Astrocyte (in vitro differentiated cells and primary cell): Measurements from ENCODE around the gene GEMIN2. TPM values are rescaled to one million over a fixed set of nuclear protein-coding genes. Genes with fewer than 3 reads are reported as not detected.
A peak's percentile ranks its signal among the peaks of the same experiment; 100 is the strongest.
"Not testable (repeated sequence)": the region's sequence is repeated elsewhere in the genome, so short reads cannot be mapped to it uniquely, and the experiment has no call there.

Experiments used
- DNase-seq: peaks from one replicate; pipeline ENCODE4 v3.0.0-alpha.2; 2010; ENCODE audit warnings: low read depth
- FAIRE-seq: peaks from 2 replicates; lab custom pipeline; 2011; peaks lifted over from hg19 to GRCh38; lab: Jason Lieb, UNC
- H2AFZ ChIP-seq: 2 replicates; pipeline ENCODE4 v1.6.0; 2012; ENCODE audit warnings: low read depth, low read length, inconsistent platforms
- H3K27ac ChIP-seq: 2 replicates; pipeline ENCODE4 v1.5.1; 2011; ENCODE audit warnings: low read depth, low read length, inconsistent platforms
- H3K27me3 ChIP-seq: 2 replicates; pipeline ENCODE4 v1.6.0; 2011; ENCODE audit warnings: low read length, inconsistent platforms; ENCODE audit not compliant: insufficient read depth
- H3K36me3 ChIP-seq: 2 replicates; pipeline ENCODE4 v1.5.1; 2011; ENCODE audit warnings: low read length, inconsistent platforms; ENCODE audit not compliant: insufficient read depth
- H3K4me1 ChIP-seq: 2 replicates; pipeline ENCODE4 v1.5.1; 2011; ENCODE audit warnings: low read length, inconsistent platforms; ENCODE audit not compliant: insufficient read depth
- H3K4me2 ChIP-seq: 2 replicates; pipeline ENCODE4 v1.6.0; 2012; ENCODE audit warnings: low read length, inconsistent platforms
- H3K4me3 ChIP-seq: 2 replicates; pipeline ENCODE4 v1.5.1; 2011; ENCODE audit warnings: low read depth, mild to moderate bottlenecking, low read length, inconsistent platforms; ENCODE audit not compliant: insufficient read depth
- H3K79me2 ChIP-seq: 2 replicates; pipeline ENCODE4 v1.6.0; 2012; ENCODE audit warnings: mild to moderate bottlenecking, low read length, inconsistent platforms; ENCODE audit not compliant: insufficient read depth
- H3K9ac ChIP-seq: 2 replicates; pipeline ENCODE4 v1.6.0; 2012; ENCODE audit warnings: mild to moderate bottlenecking, low read length, inconsistent platforms
- H3K9me3 ChIP-seq: 2 replicates; pipeline ENCODE4 v1.5.1; 2012; ENCODE audit warnings: low read depth, mild to moderate bottlenecking, low read length, inconsistent platforms; ENCODE audit not compliant: insufficient read depth
- H4K20me1 ChIP-seq: 2 replicates; pipeline ENCODE4 v1.6.0; 2012; ENCODE audit warnings: low read length, inconsistent platforms; ENCODE audit not compliant: insufficient read depth
- H3K27ac Mint-ChIP-seq: one replicate; pipeline ENCODE4 v1.8.0; 2021; ENCODE audit warnings: mild to moderate bottlenecking, mixed read lengths; ENCODE audit not compliant: unreplicated experiment
- H3K27me3 Mint-ChIP-seq: one replicate; pipeline ENCODE4 v1.8.0; 2021; ENCODE audit warnings: low read depth, mixed read lengths; ENCODE audit not compliant: unreplicated experiment
- H3K36me3 Mint-ChIP-seq: one replicate; pipeline ENCODE4 v1.8.0; 2021; ENCODE audit warnings: low read depth, mixed read lengths; ENCODE audit not compliant: unreplicated experiment
- H3K4me1 Mint-ChIP-seq: one replicate; pipeline ENCODE4 v1.8.0; 2021; ENCODE audit warnings: low read depth, mixed read lengths; ENCODE audit not compliant: unreplicated experiment
- H3K4me3 Mint-ChIP-seq: one replicate; pipeline ENCODE4 v1.8.0; 2021; ENCODE audit warnings: mild to moderate bottlenecking, moderate library complexity, mixed read lengths; ENCODE audit not compliant: unreplicated experiment
- H3K9me3 Mint-ChIP-seq: one replicate; pipeline ENCODE4 v1.8.0; 2021; ENCODE audit warnings: mild to moderate bottlenecking, mixed read lengths; ENCODE audit not compliant: unreplicated experiment
- EZH2 ChIP-seq: IDR thresholded peaks from 2 replicates; pipeline ENCODE4 v1.6.1; 2012; ENCODE audit warnings: mild to moderate bottlenecking, low read length, inconsistent platforms; ENCODE audit not compliant: insufficient read depth
- total RNA-seq: library from RNA; stranded (reverse); gene quantifications from 2 replicates; pipeline ENCODE4 v1.2.1, GENCODE V29; 2021
- TF ChIP-seq, protein P1 (sequence below): IDR thresholded peaks from 2 replicates; pipeline ENCODE4 v1.5.1; 2011; ENCODE audit warnings: low read depth, mild to moderate bottlenecking, inconsistent platforms, low read length, moderate library complexity; ENCODE audit not compliant: insufficient read depth

The GEMIN2 gene
- total RNA-seq, 1 donor from 2014 or later, result 12.4 TPM

DNA sequence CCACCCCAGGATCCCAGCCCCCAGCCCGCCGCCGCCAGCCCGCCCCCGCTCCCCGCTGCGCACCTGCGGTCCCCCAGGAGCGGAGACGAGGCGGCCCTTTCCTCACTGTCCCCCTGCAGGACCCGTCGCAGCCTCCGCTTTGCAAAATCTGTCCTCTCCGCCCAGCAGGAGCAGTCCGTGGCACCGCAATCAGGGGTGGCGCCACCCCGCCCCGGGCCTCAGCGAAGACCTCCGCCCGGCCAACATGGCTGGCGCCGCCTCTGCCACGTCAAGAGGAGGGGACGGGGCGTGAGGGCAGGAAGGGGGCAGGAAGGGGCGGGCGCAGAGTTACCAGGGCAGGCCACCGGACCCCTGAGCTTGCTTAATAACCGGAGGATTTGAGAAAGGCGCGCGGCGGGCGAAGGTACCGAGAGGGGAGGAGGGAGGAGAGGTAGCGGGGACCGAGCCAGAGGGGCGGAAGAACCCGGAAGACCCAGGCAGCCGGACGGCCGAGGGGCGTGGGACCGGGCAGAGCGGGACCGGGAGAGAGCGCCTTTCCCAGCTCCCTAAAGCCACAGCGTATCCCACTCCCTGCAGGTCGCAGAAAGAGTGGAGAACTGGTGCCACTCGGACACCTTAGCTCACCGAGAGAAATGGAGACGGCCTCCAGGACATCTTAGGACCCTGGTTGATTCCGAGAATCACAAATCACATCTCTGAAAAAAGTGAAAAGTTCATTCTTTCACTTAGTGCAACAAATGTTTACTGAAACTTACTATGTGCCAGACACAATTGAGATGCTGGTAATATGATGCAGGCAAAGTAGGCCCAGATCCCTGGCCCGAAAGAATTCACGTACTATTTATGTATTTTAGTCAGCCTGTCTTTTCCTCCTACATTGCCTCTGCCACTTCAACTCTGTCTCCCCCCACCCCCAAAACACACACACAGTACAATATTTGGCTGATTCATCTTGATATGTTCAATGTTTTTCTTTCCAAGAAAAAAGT lies 10.9 kb upstream of the GEMIN2 start, which contains the start of gene SEC23A:
Gene SEC23A (minus strand): TSS at position 267 of the 989 bp plus-strand sequence. CDS start 7,117 bp downstream, outside the sequence.
- peaks cover 60% of the 10 kb centered on the region for H3K79me2 ChIP-seq
- H3K27ac Mint-ChIP-seq, result peak within 1 kb of the TSS; percentile 99
- H3K4me2 ChIP-seq, result peak within 1 kb of the TSS; percentile 94
- peaks cover 25% of the 10 kb centered on the region for H4K20me1 ChIP-seq
- H3K9me3 ChIP-seq, result no peaks in the 10 kb centered on the region
- H3K36me3 ChIP-seq, result no peaks in the 10 kb centered on the region
- no peaks in the 10 kb centered on the region for H3K4me1 ChIP-seq
- H3K27me3 ChIP-seq, result no peaks in the 10 kb centered on the region
- H3K36me3 Mint-ChIP-seq, result peaks cover 2% of the 10 kb centered on the region
- no peaks in the 10 kb centered on the region for H3K9me3 Mint-ChIP-seq
- TF ChIP-seq, protein P1, sequence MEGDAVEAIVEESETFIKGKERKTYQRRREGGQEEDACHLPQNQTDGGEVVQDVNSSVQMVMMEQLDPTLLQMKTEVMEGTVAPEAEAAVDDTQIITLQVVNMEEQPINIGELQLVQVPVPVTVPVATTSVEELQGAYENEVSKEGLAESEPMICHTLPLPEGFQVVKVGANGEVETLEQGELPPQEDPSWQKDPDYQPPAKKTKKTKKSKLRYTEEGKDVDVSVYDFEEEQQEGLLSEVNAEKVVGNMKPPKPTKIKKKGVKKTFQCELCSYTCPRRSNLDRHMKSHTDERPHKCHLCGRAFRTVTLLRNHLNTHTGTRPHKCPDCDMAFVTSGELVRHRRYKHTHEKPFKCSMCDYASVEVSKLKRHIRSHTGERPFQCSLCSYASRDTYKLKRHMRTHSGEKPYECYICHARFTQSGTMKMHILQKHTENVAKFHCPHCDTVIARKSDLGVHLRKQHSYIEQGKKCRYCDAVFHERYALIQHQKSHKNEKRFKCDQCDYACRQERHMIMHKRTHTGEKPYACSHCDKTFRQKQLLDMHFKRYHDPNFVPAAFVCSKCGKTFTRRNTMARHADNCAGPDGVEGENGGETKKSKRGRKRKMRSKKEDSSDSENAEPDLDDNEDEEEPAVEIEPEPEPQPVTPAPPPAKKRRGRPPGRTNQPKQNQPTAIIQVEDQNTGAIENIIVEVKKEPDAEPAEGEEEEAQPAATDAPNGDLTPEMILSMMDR, result no peak
- no peak for TF ChIP-seq EZH2
- H3K27ac ChIP-seq, result peak within 1 kb of the TSS; percentile 95
- H3K4me1 Mint-ChIP-seq, result peaks cover 14% of the 10 kb centered on the region
- FAIRE-seq, result no peak
- peak within 1 kb of the TSS; percentile 97 for H3K4me3 Mint-ChIP-seq
- peak; percentile 80 for DNase-seq
- peak within 1 kb of the TSS; percentile 80 for H2AFZ ChIP-seq
- no peaks in the 10 kb centered on the region for H3K27me3 Mint-ChIP-seq
- H3K4me3 ChIP-seq, result peak within 1 kb of the TSS; percentile 95
- peak within 1 kb of the TSS; percentile 98 for H3K9ac ChIP-seq

DNA sequence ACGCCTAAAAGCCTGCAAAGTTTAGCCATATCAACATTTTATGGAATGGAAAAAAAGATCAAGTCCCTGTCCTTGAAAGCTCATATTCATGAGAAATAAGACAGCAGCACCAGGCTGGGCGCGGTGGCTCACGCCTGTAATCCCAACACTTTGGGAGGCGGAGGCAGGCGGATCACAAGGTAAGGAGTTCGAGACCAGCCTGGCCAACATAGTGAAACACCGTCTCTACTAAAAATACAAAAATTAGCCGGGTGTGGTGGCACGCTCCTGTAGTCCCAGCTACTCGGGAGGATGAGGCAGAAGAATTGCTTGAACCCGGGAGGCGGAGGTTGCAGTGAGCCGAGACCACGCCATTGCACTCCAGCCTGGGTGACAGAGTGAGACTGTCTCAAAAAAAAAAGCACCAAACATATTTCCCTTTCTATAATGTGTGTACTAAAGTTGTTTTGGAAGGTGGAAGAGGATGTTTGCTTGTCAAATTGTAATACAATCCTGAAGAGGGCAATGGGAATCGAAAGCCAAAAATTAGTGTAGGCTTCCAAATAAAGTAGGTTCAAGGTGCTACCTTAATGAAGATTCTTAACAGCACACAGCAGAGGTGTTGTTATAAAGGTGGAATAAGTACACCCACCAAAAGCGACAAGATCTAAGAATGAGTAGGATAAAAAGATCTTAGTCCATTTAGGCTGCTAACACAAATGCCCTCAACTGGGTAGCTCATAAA lies 9.9 kb upstream of the GEMIN2 start:
- not testable (repeated sequence) for H3K36me3 Mint-ChIP-seq, H3K4me1 ChIP-seq, H3K9me3 ChIP-seq, H3K27me3 Mint-ChIP-seq, H2AFZ ChIP-seq, H3K9me3 Mint-ChIP-seq, H3K36me3 ChIP-seq, DNase-seq, H3K27me3 ChIP-seq
- peak; percentile 9 for FAIRE-seq
- Mint-ChIP-seq H3K4me3 (peak overlapping the region; percentile 97), H3K27ac (peak overlapping the region; percentile 99), H3K4me1 (peaks cover 14% of the 10 kb centered on the region)
- Histone ChIP-seq H3K4me2 (peak overlapping the region; percentile 94), H3K79me2 (peaks cover 53% of the 10 kb centered on the region), H3K27ac (peak overlapping the region; percentile 95), H4K20me1 (peaks cover 18% of the 10 kb centered on the region), H3K4me3 (peak overlapping the region; percentile 95), H3K9ac (peak overlapping the region; percentile 98)

GRCh38 chr14:39107591-39107996 lies 6.5 kb upstream of the GEMIN2 start:
- TF ChIP-seq, protein P1, result peak; percentile 42
- TF ChIP-seq EZH2, result no peak
- H3K4me3 ChIP-seq, result no peak overlapping the region
- H3K27ac ChIP-seq, result no peak overlapping the region
- no peaks in the 10 kb centered on the region for H3K27me3 ChIP-seq
- Mint-ChIP-seq H3K9me3 (no peaks in the 10 kb centered on the region), H3K4me3 (no peak overlapping the region), H3K27ac (no peak overlapping the region), H3K4me1 (peaks cover 4% of the 10 kb centered on the region), H3K36me3 (no peaks in the 10 kb centered on the region), H3K27me3 (no peaks in the 10 kb centered on the region)
- H3K4me1 ChIP-seq, result no peaks in the 10 kb centered on the region
- no peak overlapping the region for H3K9ac ChIP-seq
- peaks cover 20% of the 10 kb centered on the region for H3K79me2 ChIP-seq
- peak; percentile 39 for DNase-seq
- no peak overlapping the region for H3K4me2 ChIP-seq
- H3K36me3 ChIP-seq, result no peaks in the 10 kb centered on the region
- no peak overlapping the region for H2AFZ ChIP-seq
- no peaks in the 10 kb centered on the region for H3K9me3 ChIP-seq
- FAIRE-seq, result no peak
- H4K20me1 ChIP-seq, result no peaks in the 10 kb centered on the region
